GM12872 (cell line): ENCODE data around the gene ROPN1.

Experiments
- CTCF ChIP-seq: IDR thresholded peaks from 3 replicates; pipeline ENCODE4 v1.5.1; 2011; ENCODE audit warnings: low read depth, mild to moderate bottlenecking, low read length, moderate library complexity; ENCODE audit not compliant: insufficient read depth

The ROPN1 gene

DNA sequence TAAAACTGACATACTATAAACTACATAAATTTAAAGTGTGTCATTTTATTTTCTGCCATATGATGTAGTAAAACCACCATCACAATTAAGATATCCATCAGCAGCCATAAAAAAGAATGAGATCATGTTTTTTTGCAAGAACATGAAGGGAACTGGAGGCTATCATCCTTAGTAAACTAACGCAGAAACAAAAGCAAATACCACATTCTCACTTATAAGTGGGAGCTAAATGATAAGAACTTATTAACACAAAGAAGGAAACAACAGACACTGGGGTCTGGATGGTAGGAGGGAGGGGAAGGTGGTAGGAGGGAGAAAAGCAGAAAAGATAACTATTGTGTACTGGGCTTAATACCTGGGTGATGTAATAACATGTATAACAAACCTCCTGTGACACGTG is 55.5 kb downstream of the ROPN1 start:
- no peak for TF ChIP-seq CTCF

DNA sequence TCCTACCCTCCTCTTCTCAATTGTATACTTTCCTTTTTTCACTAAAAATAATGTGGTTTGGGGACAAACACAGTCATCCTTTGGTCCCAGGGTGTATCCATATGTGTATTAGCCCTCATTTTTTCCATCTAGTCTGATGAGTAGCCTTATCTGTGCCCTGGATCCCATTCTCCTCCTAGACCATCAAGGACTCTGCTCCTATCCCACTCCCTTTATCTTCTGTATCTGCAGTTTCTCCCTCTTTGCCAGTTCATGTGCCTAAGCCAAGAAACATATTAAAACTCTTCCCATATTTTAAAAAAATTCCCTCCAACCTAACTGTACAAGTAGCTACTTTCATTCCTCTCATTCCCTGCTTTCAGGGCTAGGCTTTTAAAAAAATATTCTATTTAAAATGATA is 56.1 kb downstream of the ROPN1 start:
- TF ChIP-seq CTCF: no peak

- TF ChIP-seq CTCF: no peak
Observed at GRCh38 chr3:123934250-123934649, 57.7 kb downstream of the ROPN1 start.

DNA sequence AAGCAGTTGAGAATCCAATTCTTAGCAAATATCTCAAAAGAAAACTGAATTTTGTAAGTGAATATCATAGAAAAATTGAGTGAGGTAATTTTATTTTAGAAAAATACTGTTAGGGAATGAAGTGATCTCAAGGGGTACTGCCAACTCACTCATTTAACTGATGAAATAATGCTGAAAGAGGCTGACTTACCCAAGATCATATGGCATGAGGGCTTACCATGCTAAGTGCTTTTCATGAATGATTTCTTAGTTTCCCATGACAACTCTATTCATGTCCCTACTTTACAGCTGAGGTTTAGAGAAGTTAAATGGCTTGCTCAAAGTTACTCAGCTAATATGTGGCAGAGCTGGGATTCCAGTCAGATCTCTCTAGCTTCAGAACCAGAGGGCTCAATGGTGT is 61.5 kb downstream of the ROPN1 start:
- no peak for TF ChIP-seq CTCF

GRCh38 chr3:123929325-123929724 is 62.6 kb downstream of the ROPN1 start:
- no peak for TF ChIP-seq CTCF

GRCh38 chr3:123926396-123926795 is 65.5 kb downstream of the ROPN1 start:
- TF ChIP-seq CTCF: no peak

DNA sequence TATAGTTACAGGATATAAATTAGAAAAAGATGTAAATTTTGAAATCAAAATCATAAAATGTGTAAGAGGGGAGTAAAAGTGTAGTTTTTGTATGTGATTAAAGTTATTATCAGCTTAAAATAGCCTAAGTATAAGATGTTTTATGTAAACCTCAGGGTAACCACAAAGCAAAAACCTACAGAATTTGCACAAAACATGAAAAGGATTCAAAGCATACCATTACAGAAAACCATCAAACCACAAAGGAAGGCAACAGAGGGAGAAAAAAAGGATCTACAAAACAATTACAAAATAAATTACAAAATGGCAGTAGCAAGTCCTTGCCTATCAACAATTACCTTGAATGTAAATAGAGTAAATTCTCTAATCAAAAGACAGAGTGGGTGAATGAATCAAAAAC is 71.1 kb downstream of the ROPN1 start:
- TF ChIP-seq CTCF: no peak

DNA sequence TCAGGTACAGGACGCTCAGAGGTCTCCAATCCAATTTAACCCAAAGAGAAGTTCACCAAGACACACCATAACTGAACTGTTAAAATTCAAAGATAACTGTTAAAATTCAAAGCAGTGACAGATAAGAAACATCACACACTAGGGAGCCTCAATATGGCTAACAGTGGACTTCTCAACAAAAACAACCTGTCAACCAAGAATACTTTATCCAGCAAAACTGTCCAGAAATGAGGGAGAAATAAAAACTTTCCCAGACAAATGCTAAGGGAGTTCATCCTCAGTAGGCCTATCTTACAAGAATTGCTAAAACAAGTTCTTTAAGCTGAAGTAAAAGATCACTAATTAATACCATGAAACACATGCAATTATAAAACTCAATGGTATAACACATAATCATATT is 71.5 kb downstream of the ROPN1 start:
- TF ChIP-seq CTCF: no peak
